SU-DHL-6 (cell line): ENCODE measurements around the gene ADPRS.

Experiments used
- CTCF ChIP-seq: fragments of 200-600 bp; sonication (generic); IDR thresholded peaks from one replicate; pipeline ENCODE4 v1.5.1; 2017; ENCODE audit warnings: antibody characterized with exemption, mild to moderate bottlenecking, low read length, moderate library complexity; ENCODE audit not compliant: insufficient read depth, poor library complexity, severe bottlenecking
- EZH2phosphoT487 ChIP-seq: fragments of 200-600 bp; sonication (generic), shearing (Covaris generic); conservative IDR thresholded peaks from 2 replicates; pipeline ENCODE4 v1.6.1; 2018; ENCODE audit warnings: mild to moderate bottlenecking, antibody characterized with exemption, low read length, moderate library complexity, mixed read lengths

DNA sequence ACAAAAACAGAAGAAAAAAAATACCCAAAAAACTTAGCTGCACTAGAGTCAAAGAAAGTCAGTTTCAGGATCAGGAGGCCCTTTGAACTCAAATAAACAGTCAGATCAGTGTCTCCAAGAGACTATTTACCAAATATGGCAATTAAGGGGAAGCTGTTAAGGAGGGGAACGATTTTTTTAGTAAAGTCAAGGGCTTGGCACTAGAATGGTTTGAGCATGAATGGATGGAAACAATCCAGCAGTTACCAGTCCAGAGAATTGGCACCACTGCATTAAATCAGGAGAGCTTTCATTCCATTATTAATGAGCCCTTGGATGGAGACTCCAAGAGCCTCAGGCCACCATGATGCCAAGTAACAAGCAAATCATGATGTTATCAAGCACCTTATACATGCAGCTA, 53.4 kb downstream of the ADPRS start:
- TF ChIP-seq CTCF, result no peak
- TF ChIP-seq EZH2phosphoT487, result no peak
